Stimulated activated CD4-positive, alpha-beta T cell treated with anti-CD3 and anti-CD28 coated beads, TNF-alpha, amount 100 ng/mL, for 48 hours (primary cell): ENCODE results near the gene EIF3F.
"Not testable (repeated sequence)": the region's sequence is repeated elsewhere in the genome, so short reads cannot be mapped to it uniquely, and the experiment has no call there.

Source experiments
- DNase-seq, 3 donors: peaks; one replicate each; pipeline ENCODE4 v3.0.0-alpha.2; 2020; ENCODE audit warnings: low read depth in 3 of 3

Gene EIF3F

GRCh38 chr11:7987560-7987883, 385 bp downstream of the EIF3F start:
- not testable (repeated sequence) for DNase-seq

- no peak for DNase-seq
Measured at GRCh38 chr11:7994581-7995278, 7.6 kb downstream of the EIF3F start.

GRCh38 chr11:7999795-8000194, 12.7 kb downstream of the EIF3F start:
- DNase-seq: no peak

DNA sequence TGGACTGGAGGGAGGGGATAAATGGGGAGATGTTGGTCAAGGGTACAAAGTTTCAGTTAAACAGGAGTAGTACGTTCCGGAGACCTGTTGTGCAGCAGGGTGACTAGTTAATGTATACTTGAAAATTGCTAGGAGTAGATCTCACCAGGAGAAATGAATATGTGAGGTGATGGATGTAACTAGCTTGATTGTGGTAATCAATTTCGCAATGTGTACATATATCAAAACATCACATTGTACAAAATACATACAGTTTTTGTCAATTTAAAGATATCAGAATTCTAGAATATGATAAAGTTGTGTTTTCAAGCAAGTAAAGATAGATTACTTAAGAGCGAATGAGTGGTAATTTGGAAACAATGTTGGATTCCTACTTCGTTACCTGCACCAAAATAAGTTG, 13.3 kb downstream of the EIF3F start:
- DNase-seq: no peak

DNA sequence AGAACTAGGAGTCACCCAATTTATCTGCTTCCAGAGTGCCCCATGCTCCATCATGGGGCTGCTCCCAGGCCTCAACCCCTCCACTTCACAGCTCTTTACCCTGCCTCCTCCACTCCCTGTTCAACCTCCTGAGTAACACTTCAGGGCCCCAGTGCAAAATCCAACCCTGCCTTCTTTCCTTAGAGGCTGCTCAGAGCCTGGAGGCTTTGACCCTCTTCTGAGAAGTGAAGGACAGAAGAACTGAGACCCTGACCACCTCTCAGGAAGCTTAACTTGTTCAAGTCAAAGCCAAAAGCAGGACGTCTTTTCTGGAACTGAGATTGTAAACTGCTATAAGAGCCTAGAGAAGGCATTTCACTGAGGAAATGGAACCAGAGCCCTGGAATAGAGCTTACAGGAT, 15.5 kb downstream of the EIF3F start:
- no peak for DNase-seq

- DNase-seq: no peak
Measured at GRCh38 chr11:8003187-8003586, 16.1 kb downstream of the EIF3F start.

DNA sequence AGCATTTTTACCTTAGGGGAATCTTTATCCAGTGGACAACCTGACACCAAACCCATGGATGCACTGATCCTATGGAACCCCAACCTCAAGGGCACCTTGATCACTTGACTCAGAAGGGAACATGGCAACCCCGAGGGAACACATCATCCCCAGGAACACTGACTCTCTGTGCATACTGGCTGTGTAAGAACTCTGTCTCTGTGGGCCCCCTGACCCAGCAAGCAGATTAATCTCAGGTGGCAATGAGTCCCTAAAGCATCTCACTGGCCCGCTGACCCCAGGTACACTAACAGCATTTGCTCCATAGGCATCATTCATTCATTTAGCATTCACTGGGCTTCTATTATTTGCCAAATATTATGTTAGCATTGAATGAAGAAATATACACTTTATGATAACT, 16.9 kb downstream of the EIF3F start:
- no peak for DNase-seq

DNA sequence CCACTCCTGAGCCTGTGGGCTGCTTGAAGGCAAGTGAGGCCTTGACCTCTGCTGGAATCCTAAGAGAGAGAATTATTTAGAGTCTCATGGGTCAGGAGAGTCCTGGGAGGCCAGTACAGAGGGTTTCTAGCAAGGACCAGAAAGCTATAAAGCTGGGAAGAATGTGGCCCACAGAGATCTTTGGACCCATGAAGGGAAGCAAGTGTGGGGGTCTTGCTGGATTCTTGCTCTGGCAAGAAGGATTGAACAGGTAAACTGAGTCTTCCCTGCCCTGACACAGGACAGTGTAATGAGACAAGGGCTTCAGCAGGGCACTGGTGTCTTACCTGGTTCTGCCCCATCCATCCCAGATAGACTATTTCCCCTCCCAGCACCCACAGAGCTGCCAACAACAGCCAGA, 18.4 kb downstream of the EIF3F start:
- no peak for DNase-seq

GRCh38 chr11:8006349-8006977, 19.3 kb downstream of the EIF3F start:
- peak in 2 of 3 donors; percentile 16 to 23 for DNase-seq

- DNase-seq: no peak
Measured at GRCh38 chr11:8008212-8008611, 21.1 kb downstream of the EIF3F start.

- no peak for DNase-seq
Measured at GRCh38 chr11:8009856-8010255, 22.7 kb downstream of the EIF3F start.

DNA sequence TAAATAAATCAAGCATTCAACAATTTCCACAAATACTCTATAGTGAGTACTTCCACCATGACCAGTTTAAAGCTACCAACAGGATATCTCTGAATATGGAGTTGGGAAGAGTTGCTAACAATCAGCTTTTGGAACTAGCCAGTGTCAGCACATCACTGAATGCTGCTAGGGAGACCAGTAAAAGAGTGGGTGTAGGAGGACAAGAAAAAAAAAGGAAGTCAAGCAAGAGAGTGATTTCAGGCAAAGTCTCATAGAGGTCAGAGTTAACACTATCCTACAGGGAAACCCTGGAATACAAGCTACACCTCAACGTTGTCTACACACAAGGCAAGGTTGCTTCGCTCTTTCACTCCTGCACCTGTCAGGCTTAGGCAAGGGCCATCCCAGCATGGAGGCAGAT, 24.2 kb downstream of the EIF3F start:
- no peak for DNase-seq

DNA sequence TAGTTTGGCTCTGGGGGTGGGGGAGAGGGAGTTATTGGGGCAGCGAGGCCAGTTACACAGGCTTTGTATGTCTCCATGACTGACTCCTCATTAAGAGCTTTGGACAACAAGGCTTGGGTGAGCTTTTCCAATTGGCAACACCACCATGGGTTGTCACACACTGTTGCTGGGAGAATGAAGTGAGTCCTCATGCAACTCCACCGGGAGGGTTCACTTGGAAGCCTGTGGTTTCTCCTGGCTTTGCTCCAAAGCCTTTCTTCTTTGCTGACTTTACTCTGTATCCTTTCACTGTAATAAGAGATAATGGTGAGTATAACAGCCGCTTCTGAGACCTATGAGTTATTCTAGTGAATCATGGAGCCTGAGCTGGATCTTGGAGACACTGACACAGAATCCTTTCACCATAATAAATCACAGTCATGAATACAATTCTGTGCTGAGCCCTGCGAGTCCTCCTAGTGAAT, 24.9 kb downstream of the EIF3F start:
- DNase-seq: no peak

DNA sequence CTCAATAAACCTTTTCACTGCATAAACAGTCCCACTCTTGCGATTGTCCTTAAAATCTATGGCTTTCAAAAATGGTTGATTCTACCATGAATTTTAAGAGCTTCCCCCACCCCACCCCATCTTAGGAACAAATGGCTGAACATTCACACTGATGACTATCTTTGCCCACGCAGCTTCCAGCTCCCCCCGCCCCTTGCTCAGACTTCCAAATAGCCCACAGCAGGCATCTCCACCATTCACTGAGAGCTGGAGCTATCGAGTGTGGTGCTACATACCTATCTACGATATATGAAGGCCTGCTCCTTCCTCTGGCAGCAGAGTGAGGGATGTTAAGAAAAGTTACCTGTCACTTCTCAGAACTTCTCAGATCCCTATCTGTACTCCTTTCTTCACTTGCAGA, 26.7 kb downstream of the EIF3F start:
- no peak for DNase-seq

DNA sequence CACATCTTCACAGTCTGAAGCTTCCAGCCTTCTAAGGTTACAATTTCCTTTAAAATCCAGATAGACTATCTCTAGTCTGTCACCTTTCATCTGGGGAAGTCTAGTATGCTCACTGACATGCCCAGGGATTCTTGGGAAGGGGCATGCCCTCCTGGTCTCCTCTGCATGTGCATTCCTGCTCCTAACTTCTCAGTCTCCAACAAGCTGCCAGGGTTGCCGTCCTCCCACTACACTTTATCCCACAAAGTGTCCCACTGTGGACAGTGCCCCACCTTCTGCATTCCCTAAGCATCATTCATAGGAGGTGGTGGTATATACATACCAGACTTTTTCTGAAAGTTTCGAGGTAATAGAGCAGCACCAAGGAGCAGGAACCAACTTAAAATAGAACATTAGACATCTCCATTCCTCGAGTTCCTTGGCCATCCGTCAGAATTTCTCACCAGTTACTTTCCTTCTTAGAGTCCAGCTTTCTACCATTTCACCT, 28.7 kb downstream of the EIF3F start:
- no peak for DNase-seq

DNA sequence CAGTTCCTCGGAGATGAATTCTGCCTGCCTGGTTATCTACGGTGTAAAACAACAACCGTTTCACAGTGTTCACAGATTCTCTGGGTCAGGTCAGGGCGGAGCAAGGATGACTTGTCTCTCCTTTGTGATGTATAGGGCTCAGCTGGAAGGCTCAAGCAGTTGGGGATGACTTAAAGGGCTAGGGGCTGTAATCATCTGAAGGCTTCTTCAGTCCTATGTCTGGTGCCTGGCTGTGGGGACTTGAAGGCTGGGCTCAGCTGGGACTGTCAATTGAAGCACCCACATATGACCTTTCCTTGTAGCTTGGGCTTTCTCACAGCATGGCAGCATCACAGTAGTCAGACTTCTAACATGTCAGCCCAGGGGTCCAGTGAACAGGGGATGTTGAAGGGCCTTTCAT, 29.3 kb downstream of the EIF3F start:
- no peak for DNase-seq

GRCh38 chr11:8017071-8017470, 29.9 kb downstream of the EIF3F start:
- no peak for DNase-seq

DNA sequence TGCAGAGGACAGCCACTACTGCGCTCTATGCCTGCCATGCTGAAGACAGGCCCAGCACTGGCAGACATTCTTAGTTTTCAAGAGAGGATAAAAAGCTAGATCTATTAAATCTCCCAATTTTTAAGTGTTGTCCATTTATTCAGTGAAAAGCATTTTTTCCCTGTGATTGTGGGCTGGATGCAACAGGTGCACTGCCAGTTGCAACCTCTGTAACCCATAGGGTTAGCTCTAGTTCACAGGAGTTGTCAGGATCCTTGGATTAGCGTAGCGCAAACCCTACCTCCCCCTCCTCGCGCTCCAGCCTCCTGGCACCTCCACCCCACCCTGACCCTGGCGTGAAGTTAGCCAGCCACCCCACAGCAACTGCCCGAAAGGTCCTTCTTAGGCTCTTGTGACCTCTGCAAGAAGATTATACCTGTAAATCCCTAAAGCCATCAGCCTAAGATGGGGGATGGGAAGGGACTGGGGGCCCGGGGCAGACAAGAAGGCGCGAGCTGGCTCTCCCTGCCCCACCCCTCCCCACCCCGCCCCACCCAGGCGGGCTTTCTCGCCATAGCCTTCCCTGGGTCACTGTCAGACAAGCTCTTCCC, 30.9 kb downstream of the EIF3F start:
- DNase-seq: no peak

- peak; percentile 24 to 32 (median 27) for DNase-seq
Measured at GRCh38 chr11:8018484-8019313, 31.6 kb downstream of the EIF3F start.

GRCh38 chr11:8019314-8020243, 32.4 kb downstream of the EIF3F start:
- peak in 1 of 3 donors; percentile 19 for DNase-seq

GRCh38 chr11:8020244-8020597, 33.1 kb downstream of the EIF3F start:
- no peak for DNase-seq
